Measurements from ENCODE around the gene TMTC2. TPM values are rescaled to one million over a fixed set of nuclear protein-coding genes. Genes with fewer than 3 reads are reported as not detected.

Gene TMTC2
- total and polyA plus RNA-seq, 10 of the 15 experiments (the other 5 are each of a cell fraction or from before 2014, with no cell fraction given), result 0.14 to 9.7 (median 1.2) TPM

- 74% methylated on average over 3 of the region's 3 CpGs for WGBS (ENCODE audit: insufficient coverage, insufficient replicate concordance, low lambda C conversion rate, missing lambda C conversion rate)
- no peaks in the 10 kb centered on the region; the same call in 1 of the 3 replicates for H3K9me3 ChIP-seq (replicated peaks; ENCODE audit: control insufficient read depth, insufficient read depth, low read length)
- H3K79me2 ChIP-seq (ENCODE audit: control insufficient read depth, insufficient read depth, low read length), result no peaks in the 10 kb centered on the region
- no peak overlapping the region for H3K27ac ChIP-seq (ENCODE audit: control insufficient read depth, insufficient read depth)
- ChIA-PET POLR2A (no interaction called here), SMC1A (ENCODE audit: uncharacterized antibody, unreplicated experiment) (no interaction called here), RAD21 (ENCODE audit: unreplicated experiment) (no interaction called here), CTCF (interaction anchor here (1.2 kb wide), 1 partner anchor 8 kb away, joined by 3 read pairs; no protein-coding TSS in a partner anchor)
- H3K36me3 ChIP-seq (ENCODE audit: control insufficient read depth in 2 of 2, insufficient read depth in 2 of 2, low read length in 1 of 2), result no peaks in the 10 kb centered on the region
- H3K4me1 ChIP-seq (ENCODE audit: control insufficient read depth, insufficient read depth, low read length), result no peaks in the 10 kb centered on the region
- no peak overlapping the region for H2AFZ ChIP-seq (ENCODE audit: control insufficient read depth, low read depth, low read length)
- H3K4me3 ChIP-seq, result no peak overlapping the region
- no peaks in the 10 kb centered on the region for H4K20me1 ChIP-seq (ENCODE audit: control insufficient read depth, insufficient read depth)
- DNase-seq (ENCODE audit: low read depth, low spot score) (no peak), ATAC-seq (no peak), FAIRE-seq (no peak)
- in situ Hi-C loops (cut with MboI) (no loop called here), intact Hi-C loops (cut with micrococcal nuclease; ENCODE audit: unreplicated experiment) (no loop called here)
- H3K4me2 ChIP-seq (ENCODE audit: control insufficient read depth, insufficient read depth), result no peak overlapping the region
- BruUV-seq (replicated peaks), result no TSS peak
- no peaks in the 10 kb centered on the region for H3K27me3 ChIP-seq (replicated peaks in 1 of 2; ENCODE audit: control insufficient read depth in 2 of 2, insufficient read depth in 2 of 2, low read length in 1 of 2)
- H3K9ac ChIP-seq (ENCODE audit: control insufficient read depth, insufficient read depth, low read length), result no peak overlapping the region
- TF ChIP-seq ZNF622 (IDR thresholded peaks at IDR 0.05), result no peak
- TF ChIP-seq CHD1 (IDR thresholded peaks at IDR 0.05; ENCODE audit: low read depth, low read length), result no peak
- no peak for TF ChIP-seq BHLHE40 (IDR thresholded peaks at IDR 0.05; ENCODE audit: borderline replicate concordance in 1 of 2, low read depth in 2 of 2, low read length in 1 of 2)
- TF ChIP-seq JUND (IDR thresholded peaks at IDR 0.05; ENCODE audit: low read depth, low read length), result no peak
- TF ChIP-seq, protein P1, sequence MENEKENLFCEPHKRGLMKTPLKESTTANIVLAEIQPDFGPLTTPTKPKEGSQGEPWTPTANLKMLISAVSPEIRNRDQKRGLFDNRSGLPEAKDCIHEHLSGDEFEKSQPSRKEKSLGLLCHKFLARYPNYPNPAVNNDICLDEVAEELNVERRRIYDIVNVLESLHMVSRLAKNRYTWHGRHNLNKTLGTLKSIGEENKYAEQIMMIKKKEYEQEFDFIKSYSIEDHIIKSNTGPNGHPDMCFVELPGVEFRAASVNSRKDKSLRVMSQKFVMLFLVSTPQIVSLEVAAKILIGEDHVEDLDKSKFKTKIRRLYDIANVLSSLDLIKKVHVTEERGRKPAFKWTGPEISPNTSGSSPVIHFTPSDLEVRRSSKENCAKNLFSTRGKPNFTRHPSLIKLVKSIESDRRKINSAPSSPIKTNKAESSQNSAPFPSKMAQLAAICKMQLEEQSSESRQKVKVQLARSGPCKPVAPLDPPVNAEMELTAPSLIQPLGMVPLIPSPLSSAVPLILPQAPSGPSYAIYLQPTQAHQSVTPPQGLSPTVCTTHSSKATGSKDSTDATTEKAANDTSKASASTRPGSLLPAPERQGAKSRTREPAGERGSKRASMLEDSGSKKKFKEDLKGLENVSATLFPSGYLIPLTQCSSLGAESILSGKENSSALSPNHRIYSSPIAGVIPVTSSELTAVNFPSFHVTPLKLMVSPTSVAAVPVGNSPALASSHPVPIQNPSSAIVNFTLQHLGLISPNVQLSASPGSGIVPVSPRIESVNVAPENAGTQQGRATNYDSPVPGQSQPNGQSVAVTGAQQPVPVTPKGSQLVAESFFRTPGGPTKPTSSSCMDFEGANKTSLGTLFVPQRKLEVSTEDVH (IDR thresholded peaks at IDR 0.05; ENCODE audit: low read depth, partially characterized antibody), result no peak
- TF ChIP-seq, protein P2, sequence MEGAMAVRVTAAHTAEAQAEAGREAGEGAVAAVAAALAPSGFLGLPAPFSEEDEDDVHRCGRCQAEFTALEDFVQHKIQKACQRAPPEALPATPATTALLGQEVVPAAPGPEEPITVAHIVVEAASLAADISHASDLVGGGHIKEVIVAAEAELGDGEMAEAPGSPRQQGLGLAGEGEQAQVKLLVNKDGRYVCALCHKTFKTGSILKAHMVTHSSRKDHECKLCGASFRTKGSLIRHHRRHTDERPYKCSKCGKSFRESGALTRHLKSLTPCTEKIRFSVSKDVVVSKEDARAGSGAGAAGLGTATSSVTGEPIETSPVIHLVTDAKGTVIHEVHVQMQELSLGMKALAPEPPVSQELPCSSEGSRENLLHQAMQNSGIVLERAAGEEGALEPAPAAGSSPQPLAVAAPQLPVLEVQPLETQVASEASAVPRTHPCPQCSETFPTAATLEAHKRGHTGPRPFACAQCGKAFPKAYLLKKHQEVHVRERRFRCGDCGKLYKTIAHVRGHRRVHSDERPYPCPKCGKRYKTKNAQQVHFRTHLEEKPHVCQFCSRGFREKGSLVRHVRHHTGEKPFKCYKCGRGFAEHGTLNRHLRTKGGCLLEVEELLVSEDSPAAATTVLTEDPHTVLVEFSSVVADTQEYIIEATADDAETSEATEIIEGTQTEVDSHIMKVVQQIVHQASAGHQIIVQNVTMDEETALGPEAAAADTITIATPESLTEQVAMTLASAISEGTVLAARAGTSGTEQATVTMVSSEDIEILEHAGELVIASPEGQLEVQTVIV (IDR thresholded peaks at IDR 0.05; ENCODE audit: borderline replicate concordance, partially characterized antibody), result no peak
- no peak for TF ChIP-seq EP300 (IDR thresholded peaks at IDR 0.05; ENCODE audit: borderline replicate concordance in 1 of 2, control insufficient read depth in 1 of 2, low read depth in 2 of 2, low read length in 2 of 2)
- TF ChIP-seq ZBTB40 (IDR thresholded peaks at IDR 0.05; ENCODE audit: borderline replicate concordance), result no peak
- TF ChIP-seq NKRF (conservative IDR thresholded peaks at IDR 0.05), result no peak
- TF ChIP-seq POLR2A (IDR thresholded peaks at IDR 0.05; ENCODE audit: low read depth, low read length), result no peak
- no peak for TF ChIP-seq CHD2 (IDR thresholded peaks at IDR 0.05; ENCODE audit: borderline replicate concordance, low read depth, low read length)
These were observed 27.7 kb downstream of the TMTC2 start for GRCh38 chr12:82714427-82714826.

Measured in GM12878 (cell line).